Fibroblast of skin of back (primary cell): ENCODE results near the gene RINL. TPM values are rescaled to one million over a fixed set of nuclear protein-coding genes. Genes with fewer than 3 reads are reported as not detected.

Experiments
- DNase-seq: peaks from one replicate; pipeline ENCODE4 v3.0.0-alpha.2; 2013
- polyA plus RNA-seq, 2 experiments: library from polyadenylated mRNA; unstranded; fragments of 120-200 nt; gene quantifications; one replicate each; pipeline ENCODE4 v1.2.1, GENCODE V29; 2013; ENCODE audit not compliant: insufficient read length in 2 of 2

RINL gene
- polyA plus RNA-seq (2013, experiment 1 of 2; ENCODE audit: insufficient read length): 2.4 TPM
- 2.0 TPM for polyA plus RNA-seq (2013, experiment 2 of 2; ENCODE audit: insufficient read length)

- DNase-seq: no peak
These were observed at the start of gene RINL for GRCh38 chr19:38877781-38878574. Gene RINL (minus strand): TSS chr19:38878275. CDS start chr19:38876742, 1,533 bp downstream.

GRCh38 chr19:38924388-38924787, 46.3 kb upstream of the RINL start:
- DNase-seq: no peak

- no peak for DNase-seq
These were observed 44.4 kb upstream of the RINL start for GRCh38 chr19:38922482-38922881.

GRCh38 chr19:38921420-38922274, 43.6 kb upstream of the RINL start:
- DNase-seq: no peak

- no peak for DNase-seq
These were observed 42.7 kb upstream of the RINL start for GRCh38 chr19:38920602-38921419.

GRCh38 chr19:38919837-38920601, 41.9 kb upstream of the RINL start:
- DNase-seq: no peak

GRCh38 chr19:38918526-38918925, 40.5 kb upstream of the RINL start:
- DNase-seq: no peak

- DNase-seq: no peak
These were observed 39.9 kb upstream of the RINL start for GRCh38 chr19:38917921-38918491.

- DNase-seq: no peak
These were observed 39.4 kb upstream of the RINL start for GRCh38 chr19:38917516-38917915.

GRCh38 chr19:38915329-38916321, 37.5 kb upstream of the RINL start:
- no peak for DNase-seq

- DNase-seq: no peak
These were observed 35.9 kb upstream of the RINL start for GRCh38 chr19:38913958-38914357.

GRCh38 chr19:38912600-38913514, 34.8 kb upstream of the RINL start:
- no peak for DNase-seq

GRCh38 chr19:38911388-38912001, 33.4 kb upstream of the RINL start:
- no peak for DNase-seq

GRCh38 chr19:38910488-38910887, 32.4 kb upstream of the RINL start:
- DNase-seq: no peak

GRCh38 chr19:38908911-38909310, 30.8 kb upstream of the RINL start:
- DNase-seq: no peak

GRCh38 chr19:38907670-38908069, 29.6 kb upstream of the RINL start:
- no peak for DNase-seq

GRCh38 chr19:38907227-38907626, 29.2 kb upstream of the RINL start:
- DNase-seq: no peak

- DNase-seq: no peak
These were observed 27.5 kb upstream of the RINL start for GRCh38 chr19:38905620-38906019.
